ENCODE data around the gene BRD9.
"Not testable (repeated sequence)": the region's sequence is repeated elsewhere in the genome, so short reads cannot be mapped to it uniquely, and the experiment has no call there.

DNA sequence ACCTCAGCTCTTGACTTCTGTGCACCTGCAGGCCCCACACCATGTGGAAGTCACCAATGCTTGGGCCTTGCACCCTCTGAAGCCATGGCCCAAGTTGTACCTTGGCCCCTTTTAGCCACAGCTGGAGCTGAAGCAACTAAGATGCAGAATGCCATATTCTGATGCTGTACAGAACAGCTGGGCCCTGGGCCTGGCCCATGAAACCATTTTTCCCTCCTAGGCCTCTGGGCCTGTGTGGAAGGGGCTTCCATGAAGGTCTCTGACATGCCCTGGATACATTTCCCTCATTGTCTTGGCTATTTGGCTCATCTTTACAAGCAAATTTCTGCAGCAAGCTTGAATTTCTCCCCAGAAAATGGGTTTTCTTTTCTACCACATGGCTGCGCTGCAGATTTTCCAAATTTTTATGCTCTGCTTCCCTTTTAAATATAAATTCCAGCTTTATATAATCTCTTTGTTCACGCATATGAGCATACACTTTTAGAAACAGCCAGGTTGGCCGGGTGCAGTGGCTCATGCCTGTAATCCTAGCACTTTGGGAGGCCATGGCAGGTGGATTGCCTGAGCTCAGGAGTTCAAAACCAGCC, 41.9 kb upstream of the BRD9 start:
- TF ChIP-seq, protein P1, sequence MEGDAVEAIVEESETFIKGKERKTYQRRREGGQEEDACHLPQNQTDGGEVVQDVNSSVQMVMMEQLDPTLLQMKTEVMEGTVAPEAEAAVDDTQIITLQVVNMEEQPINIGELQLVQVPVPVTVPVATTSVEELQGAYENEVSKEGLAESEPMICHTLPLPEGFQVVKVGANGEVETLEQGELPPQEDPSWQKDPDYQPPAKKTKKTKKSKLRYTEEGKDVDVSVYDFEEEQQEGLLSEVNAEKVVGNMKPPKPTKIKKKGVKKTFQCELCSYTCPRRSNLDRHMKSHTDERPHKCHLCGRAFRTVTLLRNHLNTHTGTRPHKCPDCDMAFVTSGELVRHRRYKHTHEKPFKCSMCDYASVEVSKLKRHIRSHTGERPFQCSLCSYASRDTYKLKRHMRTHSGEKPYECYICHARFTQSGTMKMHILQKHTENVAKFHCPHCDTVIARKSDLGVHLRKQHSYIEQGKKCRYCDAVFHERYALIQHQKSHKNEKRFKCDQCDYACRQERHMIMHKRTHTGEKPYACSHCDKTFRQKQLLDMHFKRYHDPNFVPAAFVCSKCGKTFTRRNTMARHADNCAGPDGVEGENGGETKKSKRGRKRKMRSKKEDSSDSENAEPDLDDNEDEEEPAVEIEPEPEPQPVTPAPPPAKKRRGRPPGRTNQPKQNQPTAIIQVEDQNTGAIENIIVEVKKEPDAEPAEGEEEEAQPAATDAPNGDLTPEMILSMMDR (IDR thresholded peaks at IDR 0.05): not testable (repeated sequence)
- TF ChIP-seq POLR2A (IDR thresholded peaks at IDR 0.05): not testable (repeated sequence)

Measured in vagina (tissue), 2 donors.